Cardiac fibroblast (primary cell): ENCODE data around the gene KCNB1.

ENCODE experiments used
- DNase-seq, 2 donors: peaks; one replicate each; pipeline versions ENCODE4 v3.0.0 to v3.0.0-alpha.2; 2010; ENCODE audit warnings: low read depth in 2 of 2
- H3K4me3 ChIP-seq, 2 donors: replicated peaks in 1 of 2; 1 replicate in 1 of 2; 2 replicates in 1 of 2; pipeline ENCODE4 v1.5.1; 2011; ENCODE audit warnings: low read depth in 2 of 2, low read length in 2 of 2, mild to moderate bottlenecking in 2 of 2, moderate library complexity in 1 of 2
- TF ChIP-seq, protein P1 (sequence below): IDR thresholded peaks from one replicate; pipeline ENCODE4 v1.5.1; 2011; ENCODE audit warnings: low read depth, mild to moderate bottlenecking, low read length, inconsistent platforms

Gene KCNB1

GRCh38 chr20:49377326-49377725, 105.1 kb downstream of the KCNB1 start:
- TF ChIP-seq, protein P1, sequence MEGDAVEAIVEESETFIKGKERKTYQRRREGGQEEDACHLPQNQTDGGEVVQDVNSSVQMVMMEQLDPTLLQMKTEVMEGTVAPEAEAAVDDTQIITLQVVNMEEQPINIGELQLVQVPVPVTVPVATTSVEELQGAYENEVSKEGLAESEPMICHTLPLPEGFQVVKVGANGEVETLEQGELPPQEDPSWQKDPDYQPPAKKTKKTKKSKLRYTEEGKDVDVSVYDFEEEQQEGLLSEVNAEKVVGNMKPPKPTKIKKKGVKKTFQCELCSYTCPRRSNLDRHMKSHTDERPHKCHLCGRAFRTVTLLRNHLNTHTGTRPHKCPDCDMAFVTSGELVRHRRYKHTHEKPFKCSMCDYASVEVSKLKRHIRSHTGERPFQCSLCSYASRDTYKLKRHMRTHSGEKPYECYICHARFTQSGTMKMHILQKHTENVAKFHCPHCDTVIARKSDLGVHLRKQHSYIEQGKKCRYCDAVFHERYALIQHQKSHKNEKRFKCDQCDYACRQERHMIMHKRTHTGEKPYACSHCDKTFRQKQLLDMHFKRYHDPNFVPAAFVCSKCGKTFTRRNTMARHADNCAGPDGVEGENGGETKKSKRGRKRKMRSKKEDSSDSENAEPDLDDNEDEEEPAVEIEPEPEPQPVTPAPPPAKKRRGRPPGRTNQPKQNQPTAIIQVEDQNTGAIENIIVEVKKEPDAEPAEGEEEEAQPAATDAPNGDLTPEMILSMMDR = no peak
- no peak overlapping the region for H3K4me3 ChIP-seq
- no peak for DNase-seq

DNA sequence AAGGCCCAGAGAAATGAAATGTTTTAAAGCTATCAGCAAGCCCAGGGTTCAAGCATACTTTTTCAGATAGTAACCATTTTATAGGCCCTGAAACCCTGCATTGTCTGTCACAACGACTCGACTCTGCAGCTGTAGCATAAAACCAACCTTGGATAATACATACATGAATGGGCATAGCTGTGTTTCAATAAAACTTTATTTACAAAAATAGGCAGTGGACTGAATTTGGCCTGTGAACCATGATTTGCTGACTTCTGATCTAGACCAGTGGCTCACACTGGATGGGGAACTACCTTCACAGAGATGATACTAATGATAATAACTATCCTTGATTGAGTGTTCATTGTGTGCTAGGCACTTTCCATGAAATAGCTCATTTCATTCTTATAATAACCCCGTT, 107.3 kb downstream of the KCNB1 start:
- TF ChIP-seq, protein P1 = no peak
- DNase-seq = no peak
- no peak overlapping the region for H3K4me3 ChIP-seq

GRCh38 chr20:49372095-49372734, 110.3 kb downstream of the KCNB1 start:
- TF ChIP-seq, protein P1 = no peak
- no peak for DNase-seq
- H3K4me3 ChIP-seq = no peak overlapping the region

- TF ChIP-seq, protein P1 = no peak
- no peak for DNase-seq
- no peak overlapping the region for H3K4me3 ChIP-seq
Observed at GRCh38 chr20:49368596-49368995, 113.9 kb downstream of the KCNB1 start.

DNA sequence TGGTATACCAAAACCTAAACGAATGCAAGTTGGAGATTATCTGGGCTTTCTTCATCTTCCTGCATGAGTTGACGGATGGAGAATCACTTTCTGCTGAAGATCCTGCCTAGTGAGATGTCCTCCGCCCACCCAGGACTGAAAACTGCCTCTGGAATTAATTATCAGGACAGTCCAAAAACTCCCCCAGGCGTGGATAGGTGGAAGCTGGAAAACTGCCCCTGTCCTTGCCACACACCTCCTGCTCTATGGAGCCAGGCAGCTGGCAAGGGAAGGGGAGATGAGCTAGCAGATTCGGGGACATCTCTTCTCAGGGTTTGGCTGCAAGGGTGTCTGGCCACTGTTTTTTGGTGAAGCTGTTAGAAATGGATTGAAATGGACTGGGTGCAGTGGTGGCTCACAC, 115.4 kb downstream of the KCNB1 start:
- TF ChIP-seq, protein P1 = no peak
- DNase-seq = no peak
- no peak overlapping the region for H3K4me3 ChIP-seq

GRCh38 chr20:49366687-49367086, 115.8 kb downstream of the KCNB1 start:
- H3K4me3 ChIP-seq = no peak overlapping the region
- no peak for DNase-seq
- TF ChIP-seq, protein P1 = no peak
